SK-N-DZ (cell line): Measurements from ENCODE around the gene FRY.

Source experiments
- DNase-seq: peaks from one replicate; pipeline ENCODE4 v3.0.0-alpha.2; 2015; ENCODE audit warnings: low spot score

The FRY gene

DNA sequence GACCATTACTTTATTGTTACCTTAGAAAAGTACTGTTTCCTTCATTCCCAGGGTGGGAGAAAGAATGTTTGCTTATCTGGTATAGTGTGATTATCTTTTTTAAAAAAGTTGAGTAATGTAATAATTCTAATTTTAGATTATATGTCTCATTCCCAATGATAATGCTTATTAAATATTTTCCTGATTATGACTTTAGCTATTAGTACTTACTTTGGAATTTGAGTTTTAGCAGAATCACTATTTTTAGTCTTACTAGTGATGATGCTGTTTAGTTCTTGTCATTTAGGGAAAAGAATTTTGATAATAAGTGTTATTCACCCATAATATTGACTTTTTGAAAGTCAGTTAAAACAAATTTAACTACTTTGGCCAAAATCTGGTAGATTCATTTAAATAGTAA is 95.2 kb downstream of the FRY start:
- DNase-seq, result no peak

DNA sequence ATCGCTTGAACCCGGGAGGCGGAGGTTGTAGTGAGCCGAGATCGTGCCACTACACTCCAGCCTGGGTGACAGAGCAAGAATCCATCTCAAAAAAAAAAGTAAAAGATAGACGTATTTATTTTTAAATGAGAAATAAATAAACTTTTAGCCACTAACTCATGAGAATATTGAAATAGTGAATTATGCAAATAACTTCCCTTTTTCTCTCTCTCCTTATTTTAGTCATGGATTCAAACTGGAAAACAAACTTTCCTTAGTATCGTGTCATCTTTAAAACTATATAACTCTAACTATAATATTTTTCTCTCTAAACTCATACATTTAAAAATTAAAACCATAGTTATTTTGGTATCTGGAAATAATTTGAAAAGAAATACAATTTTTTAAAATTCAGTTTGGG is 96.1 kb downstream of the FRY start:
- no peak for DNase-seq

GRCh38 chr13:32134241-32135055 is 102.9 kb downstream of the FRY start:
- no peak for DNase-seq

- DNase-seq, result no peak
Measured at GRCh38 chr13:32135056-32135390, 103.4 kb downstream of the FRY start.

DNA sequence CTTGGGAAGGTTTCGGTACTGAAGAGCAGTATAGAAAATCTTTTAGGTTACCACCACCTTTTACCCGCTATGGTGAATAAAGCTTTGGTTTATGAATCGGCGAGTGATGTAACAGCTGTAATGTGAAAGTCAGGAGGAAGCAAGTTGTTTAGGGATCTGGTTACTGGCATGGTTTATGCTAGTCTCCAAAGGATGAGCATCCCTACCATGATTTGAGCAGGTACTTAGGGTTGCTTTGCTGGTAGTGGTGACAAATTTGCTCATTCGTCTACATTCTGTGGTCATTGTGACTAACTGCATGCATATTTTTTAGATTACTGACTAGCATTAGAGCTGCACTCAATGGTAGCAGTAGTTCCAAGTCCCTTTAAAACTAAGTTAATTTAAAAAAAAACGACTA is 104.1 kb downstream of the FRY start:
- no peak for DNase-seq

DNA sequence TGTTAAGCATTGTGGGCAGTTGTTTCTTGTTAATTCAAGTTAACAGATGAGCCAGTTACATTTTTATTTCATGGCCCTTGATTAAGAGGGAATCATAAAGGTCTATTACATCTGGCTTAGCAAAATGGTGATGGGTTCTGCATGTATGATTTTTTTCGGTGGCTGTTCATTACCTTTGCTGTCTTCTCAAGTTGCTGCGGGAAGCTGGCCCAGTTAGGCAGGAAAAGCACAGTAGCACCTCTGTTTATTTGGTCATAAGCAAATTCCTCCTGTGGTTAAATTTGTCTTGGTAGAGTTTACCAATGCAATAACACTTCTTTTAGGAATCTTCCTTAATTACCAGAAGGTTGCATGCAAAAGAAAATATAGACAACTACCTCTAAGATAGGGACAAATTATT is 104.5 kb downstream of the FRY start:
- DNase-seq, result no peak

GRCh38 chr13:32136716-32137115 is 105.1 kb downstream of the FRY start:
- no peak for DNase-seq

GRCh38 chr13:32139251-32139650 is 107.7 kb downstream of the FRY start:
- DNase-seq, result no peak

- DNase-seq, result no peak
Measured at GRCh38 chr13:32140109-32140508, 108.5 kb downstream of the FRY start.

DNA sequence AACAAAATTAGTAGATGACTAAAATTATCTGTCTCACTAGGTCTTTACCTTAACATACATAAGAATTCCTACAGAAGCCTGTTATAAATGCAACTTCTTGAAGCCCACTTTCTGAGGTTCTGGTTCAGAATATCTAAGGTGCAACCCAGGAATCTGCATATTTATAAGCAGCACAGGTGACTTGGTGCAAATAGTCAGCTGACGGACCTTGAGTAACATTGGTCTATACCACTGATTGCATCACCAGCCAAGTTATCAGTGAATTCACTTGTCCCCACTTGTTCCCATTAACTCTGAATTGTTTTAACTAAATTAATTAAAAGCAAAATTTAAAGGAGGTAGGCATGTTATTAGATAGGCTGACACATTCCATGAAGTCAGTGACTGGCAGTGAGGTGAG is 109.9 kb downstream of the FRY start:
- no peak for DNase-seq

GRCh38 chr13:32142115-32142514 is 110.5 kb downstream of the FRY start:
- no peak for DNase-seq

GRCh38 chr13:32142956-32143375 is 111.4 kb downstream of the FRY start:
- DNase-seq, result peak; percentile 31

GRCh38 chr13:32147193-32147592 is 115.6 kb downstream of the FRY start:
- no peak for DNase-seq

- no peak for DNase-seq
Measured at GRCh38 chr13:32147976-32148375, 116.4 kb downstream of the FRY start.

GRCh38 chr13:32150239-32150638 is 118.7 kb downstream of the FRY start:
- no peak for DNase-seq

- DNase-seq, result no peak
Measured at GRCh38 chr13:32150794-32151193, 119.2 kb downstream of the FRY start.

DNA sequence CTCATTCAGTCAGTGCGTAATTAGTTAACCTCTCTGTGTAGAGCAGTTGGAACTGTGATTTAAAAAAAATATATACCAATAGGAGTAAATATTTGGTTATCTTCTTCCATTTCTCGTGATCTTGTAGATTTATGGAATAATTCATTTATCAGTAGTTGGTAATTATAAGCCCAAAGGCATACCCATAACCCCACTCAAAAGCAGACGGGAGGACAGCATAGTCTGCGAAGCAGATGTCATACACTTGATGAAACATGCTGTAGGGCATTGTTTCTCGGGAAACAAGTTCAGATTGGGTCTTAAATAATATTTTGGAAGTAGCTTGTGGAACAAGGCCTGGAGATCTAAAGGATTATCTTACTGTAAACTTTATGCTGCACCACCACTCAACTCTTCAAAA is 119.7 kb downstream of the FRY start:
- no peak for DNase-seq

- no peak for DNase-seq
Measured at GRCh38 chr13:32153056-32153455, 121.5 kb downstream of the FRY start.

DNA sequence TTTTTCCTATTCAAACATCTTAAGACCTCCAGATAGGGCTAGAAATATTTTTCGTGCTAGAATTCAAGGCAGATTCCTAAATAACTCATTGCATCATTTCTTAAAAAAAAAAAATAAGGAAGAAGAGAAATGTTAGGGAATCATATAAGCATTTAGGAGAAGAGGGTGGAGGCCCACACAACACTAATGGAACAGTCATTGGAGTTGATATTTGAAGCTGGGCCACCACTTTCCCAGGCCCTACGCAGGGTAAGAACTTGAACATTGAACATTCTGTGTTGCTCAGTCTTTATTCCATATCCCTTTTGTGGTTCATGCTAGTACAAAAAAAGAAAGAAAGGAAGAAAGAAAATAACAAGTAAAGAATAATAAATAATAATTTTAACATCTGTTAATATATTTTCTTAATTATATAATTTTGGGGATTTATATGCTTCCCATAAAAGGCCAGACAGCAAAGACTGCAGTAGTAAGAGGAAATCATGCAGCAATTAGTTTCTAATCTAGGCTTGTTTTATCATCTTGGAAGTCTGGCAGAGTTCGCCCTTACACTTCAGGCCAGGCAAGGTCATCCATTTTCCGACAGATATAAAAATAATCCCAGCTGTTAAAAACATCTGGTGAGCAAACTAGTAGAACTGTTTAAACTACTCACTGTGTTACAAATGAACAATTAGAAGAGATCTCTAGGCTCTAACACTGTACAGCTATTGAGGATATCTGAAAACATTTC is 127.7 kb downstream of the FRY start:
- no peak for DNase-seq

DNA sequence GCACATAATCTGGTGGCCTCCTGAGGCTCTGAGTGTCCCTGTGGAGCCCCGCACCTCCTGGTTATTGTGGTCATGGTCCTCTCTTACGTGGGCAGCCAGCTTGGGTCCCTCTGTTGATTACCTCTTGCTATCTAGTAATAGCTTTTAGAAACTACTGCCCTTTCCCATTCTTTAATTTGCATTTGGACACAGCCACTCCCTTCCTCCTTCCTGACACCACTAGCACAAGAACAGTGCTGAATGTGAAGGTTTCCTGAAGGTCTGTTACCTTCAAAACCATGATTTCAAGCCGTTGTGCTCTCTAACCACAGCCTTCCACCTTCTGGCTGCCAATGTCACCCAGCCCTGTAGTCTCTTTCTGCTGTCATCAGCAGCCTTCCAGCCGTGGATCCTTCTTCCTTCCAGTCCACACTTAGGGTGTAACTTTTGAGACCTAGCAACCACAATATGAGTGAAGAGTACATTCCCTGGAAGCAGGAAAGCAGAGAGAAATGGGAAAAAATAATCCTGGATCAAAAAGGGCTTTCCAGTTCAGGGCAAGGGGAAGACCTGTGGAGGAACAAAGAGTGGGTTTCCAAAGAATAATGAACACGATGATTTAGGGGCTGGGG is 130.9 kb downstream of the FRY start:
- DNase-seq, result no peak

DNA sequence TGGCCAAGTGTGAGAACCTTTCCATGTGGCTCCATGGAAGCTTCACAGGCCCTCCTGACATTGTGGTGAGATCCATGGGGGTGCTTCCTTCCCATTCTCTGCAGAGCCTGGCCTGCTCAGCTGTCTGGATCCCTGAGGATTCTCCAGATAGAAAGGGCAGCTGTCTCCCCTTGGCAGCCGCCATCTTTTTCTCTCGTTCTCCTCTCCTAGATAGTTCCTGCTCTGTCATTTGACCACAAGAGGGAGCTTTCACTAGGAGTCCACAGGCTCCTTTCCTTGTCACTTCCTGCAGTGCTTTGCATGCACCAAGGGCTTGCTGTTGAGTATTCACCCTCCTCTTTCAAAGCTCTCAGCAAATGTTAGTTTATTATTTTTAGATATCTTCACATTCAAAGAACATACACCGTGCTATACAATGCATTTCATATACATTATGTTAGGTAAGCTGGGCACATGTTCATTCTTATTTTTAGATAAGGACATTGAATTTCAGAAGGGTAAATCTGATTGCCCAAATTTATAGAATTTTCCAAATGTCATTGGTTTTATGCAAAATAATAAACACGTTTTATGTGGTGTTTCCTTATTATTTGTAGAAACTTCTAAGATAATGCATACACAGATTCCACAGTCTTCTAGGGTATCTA is 133.2 kb downstream of the FRY start:
- peak; percentile 68 for DNase-seq

DNA sequence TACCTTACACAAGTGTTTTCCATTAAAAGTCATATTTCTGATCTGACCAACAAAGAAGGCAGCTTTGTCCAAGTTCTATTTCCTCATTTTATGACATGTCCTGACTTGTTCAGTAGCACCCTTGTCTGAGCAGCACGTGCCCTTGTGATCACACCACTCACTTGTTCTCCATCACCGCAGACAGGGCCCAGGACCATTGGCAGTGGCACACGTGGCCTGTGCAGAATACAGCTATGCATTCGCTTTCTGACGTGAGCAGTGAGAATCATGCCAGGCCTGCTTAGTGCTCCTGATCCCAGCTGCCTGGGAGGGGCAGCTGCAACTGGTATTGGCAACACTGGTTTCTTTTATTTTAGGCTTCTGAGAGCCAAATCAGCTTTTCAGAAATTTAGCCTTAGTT is 134.2 kb downstream of the FRY start:
- DNase-seq, result no peak
